GM12878 (cell line): ENCODE results near the gene DTWD2. TPM values are rescaled to one million over a fixed set of nuclear protein-coding genes. Genes with fewer than 3 reads are reported as not detected.

Experiments used
- BACH1 ChIP-seq: fragments of 450-650 bp; IDR thresholded peaks from 2 replicates; pipeline ENCODE4 v1.6.1; 2017; ENCODE audit warnings: mild to moderate bottlenecking, borderline replicate concordance
- BCL11A ChIP-seq: IDR thresholded peaks from 2 replicates; pipeline ENCODE4 v1.6.1; 2011; ENCODE audit warnings: low read depth, low read length
- BCL3 ChIP-seq: IDR thresholded peaks from 2 replicates; pipeline ENCODE4 v1.6.1; 2011; ENCODE audit warnings: borderline replicate concordance, low read depth, mild to moderate bottlenecking, moderate library complexity, low read length; ENCODE audit not compliant: insufficient read depth, poor library complexity, severe bottlenecking
- BHLHE40 ChIP-seq, 2 experiments: fragments of 450-650 bp in 1 of 2; IDR thresholded peaks; 2 replicates each; pipeline ENCODE4 v1.6.1; 2011 to 2017; ENCODE audit warnings: low read depth in 2 of 2, borderline replicate concordance in 1 of 2, improper control_type of control experiment in 1 of 2, low read length in 1 of 2, mild to moderate bottlenecking in 1 of 2
- CBX3 ChIP-seq: fragments of 200-600 bp; sonication (generic); IDR thresholded peaks from 2 replicates; pipeline ENCODE4 v1.6.1; 2016; ENCODE audit warnings: low read depth, borderline replicate concordance
- CEBPB ChIP-seq, 2 experiments: fragments of 150-350 bp in 1 of 2; IDR thresholded peaks; 2 replicates each; pipeline ENCODE4 v1.6.1; 2012 to 2014; ENCODE audit warnings: low read depth in 2 of 2, low read length in 2 of 2, borderline replicate concordance in 1 of 2, inconsistent platforms in 1 of 2
- CHD1 ChIP-seq: IDR thresholded peaks from 2 replicates; pipeline ENCODE4 v1.6.1; 2012; ENCODE audit warnings: low read depth, low read length, improper control_type of control experiment
- CREM ChIP-seq: IDR thresholded peaks from 2 replicates; pipeline ENCODE4 v1.6.1; 2014; ENCODE audit warnings: antibody characterized with exemption, low read depth
- DPF2 ChIP-seq: fragments of 450-650 bp; IDR thresholded peaks from 2 replicates; pipeline ENCODE4 v1.6.1; 2017; ENCODE audit warnings: mild to moderate bottlenecking
- E4F1 ChIP-seq: fragments of 450-650 bp; IDR thresholded peaks from 2 replicates; pipeline ENCODE4 v1.6.1; 2018; ENCODE audit warnings: borderline replicate concordance, mild to moderate bottlenecking; ENCODE audit not compliant: partially characterized antibody
- EZH2 ChIP-seq: IDR thresholded peaks from 2 replicates; pipeline ENCODE4 v1.6.1; 2012; ENCODE audit warnings: low read depth, mild to moderate bottlenecking, control low read depth, inconsistent platforms, low read length, borderline replicate concordance; ENCODE audit not compliant: control insufficient read depth
- FOXM1 ChIP-seq: IDR thresholded peaks from 2 replicates; pipeline ENCODE4 v1.6.1; 2012; ENCODE audit warnings: low read depth, mild to moderate bottlenecking, inconsistent platforms, low read length, moderate library complexity
- GABPA ChIP-seq: IDR thresholded peaks from 2 replicates; pipeline ENCODE4 v1.6.1; 2014; ENCODE audit warnings: antibody characterized with exemption, low read depth, mild to moderate bottlenecking, inconsistent platforms
- IRF4 ChIP-seq: IDR thresholded peaks from 2 replicates; pipeline ENCODE4 v1.6.1; 2011; ENCODE audit warnings: low read depth, low read length
- JUND ChIP-seq: IDR thresholded peaks from 2 replicates; pipeline ENCODE4 v1.6.1; 2012; ENCODE audit warnings: low read depth, mild to moderate bottlenecking, low read length, improper control_type of control experiment, moderate library complexity
- LARP7 ChIP-seq: fragments of 450-650 bp; IDR thresholded peaks from 2 replicates; pipeline ENCODE4 v1.6.1; 2017; ENCODE audit warnings: mild to moderate bottlenecking
- MYB ChIP-seq: fragments of 150-350 bp; IDR thresholded peaks from 2 replicates; pipeline ENCODE4 v1.6.1; 2014; ENCODE audit warnings: mild to moderate bottlenecking, low read depth, low read length, borderline replicate concordance
- NFIC ChIP-seq: IDR thresholded peaks from 2 replicates; pipeline ENCODE4 v1.6.1; 2012; ENCODE audit warnings: low read depth, mild to moderate bottlenecking, inconsistent platforms, low read length, moderate library complexity
- NFYB ChIP-seq: IDR thresholded peaks from 2 replicates; pipeline ENCODE4 v1.6.1; 2011; ENCODE audit warnings: low read depth, mild to moderate bottlenecking, low read length, improper control_type of control experiment, moderate library complexity; ENCODE audit not compliant: insufficient read depth
- NR2C2 ChIP-seq: IDR thresholded peaks from 2 replicates; pipeline ENCODE4 v1.6.1; 2011; ENCODE audit warnings: borderline replicate concordance, low read depth; ENCODE audit not compliant: control insufficient read depth, insufficient read length
- RAD21 ChIP-seq: IDR thresholded peaks from 2 replicates; pipeline ENCODE4 v1.6.1; 2011; ENCODE audit warnings: mild to moderate bottlenecking, low read depth, low read length, moderate library complexity; ENCODE audit not compliant: insufficient read depth
- RAD51 ChIP-seq: fragments of 450-650 bp; IDR thresholded peaks from 2 replicates; pipeline ENCODE4 v1.6.1; 2016; ENCODE audit warnings: moderate library complexity, mild to moderate bottlenecking, inconsistent platforms
- RCOR1 ChIP-seq: conservative IDR thresholded peaks from 2 replicates; pipeline ENCODE4 v1.6.1; 2012; ENCODE audit warnings: low read depth, low read length, improper control_type of control experiment
- TAF1 ChIP-seq: IDR thresholded peaks from 2 replicates; pipeline ENCODE4 v1.6.1; 2011; ENCODE audit warnings: mild to moderate bottlenecking, low read depth, low read length, borderline replicate concordance
- USF2 ChIP-seq: IDR thresholded peaks from 2 replicates; pipeline ENCODE4 v1.6.1; 2011; ENCODE audit warnings: low read depth, low read length, improper control_type of control experiment, borderline replicate concordance
- YY1 ChIP-seq: IDR thresholded peaks from 2 replicates; pipeline ENCODE4 v1.6.1; 2011; ENCODE audit warnings: low read depth, mild to moderate bottlenecking, low read length
- ZNF217 ChIP-seq: fragments of 450-650 bp; IDR thresholded peaks from 2 replicates; pipeline ENCODE4 v1.6.1; 2017; ENCODE audit warnings: antibody characterized with exemption, mild to moderate bottlenecking
- polyA plus RNA-seq, 11 experiments: library from polyadenylated mRNA; depleted of rRNA in 4 of 11; unstranded in 6 of 11; stranded (reverse) in 5 of 11; fragments of >200 nt; fragmentation: Nextera tagmentation in 4 of 11; fragmentation: Illumina TruSeq in 1 of 11; extraction: Ambion mirVana in 4 of 11; extraction: Trizol in 1 of 11; gene quantifications; 1 replicate in 1 of 11; 2 replicates in 10 of 11; pipeline versions ENCODE4 v1.2.1 to v1.2.3, GENCODE V29; 2011 to 2016; ENCODE audit warnings: inconsistent platforms in 2 of 11, missing spikeins in 2 of 11, low read depth in 1 of 11
- total RNA-seq, 4 experiments: library from RNA; depleted of rRNA in 3 of 4; stranded (reverse); fragments of >200 nt in 3 of 4; fragmentation: Illumina TruSeq in 1 of 4; extraction: Trizol in 1 of 4; gene quantifications; 2 replicates each; pipeline versions ENCODE4 v1.2.1 to v1.2.3, GENCODE V29; 2013 to 2021

Gene DTWD2
- total and polyA plus RNA-seq, 10 of the 15 experiments (the other 5 are each of a cell fraction or from before 2014, with no cell fraction given) = 0.93 to 8.4 (median 5.1) TPM

DNA sequence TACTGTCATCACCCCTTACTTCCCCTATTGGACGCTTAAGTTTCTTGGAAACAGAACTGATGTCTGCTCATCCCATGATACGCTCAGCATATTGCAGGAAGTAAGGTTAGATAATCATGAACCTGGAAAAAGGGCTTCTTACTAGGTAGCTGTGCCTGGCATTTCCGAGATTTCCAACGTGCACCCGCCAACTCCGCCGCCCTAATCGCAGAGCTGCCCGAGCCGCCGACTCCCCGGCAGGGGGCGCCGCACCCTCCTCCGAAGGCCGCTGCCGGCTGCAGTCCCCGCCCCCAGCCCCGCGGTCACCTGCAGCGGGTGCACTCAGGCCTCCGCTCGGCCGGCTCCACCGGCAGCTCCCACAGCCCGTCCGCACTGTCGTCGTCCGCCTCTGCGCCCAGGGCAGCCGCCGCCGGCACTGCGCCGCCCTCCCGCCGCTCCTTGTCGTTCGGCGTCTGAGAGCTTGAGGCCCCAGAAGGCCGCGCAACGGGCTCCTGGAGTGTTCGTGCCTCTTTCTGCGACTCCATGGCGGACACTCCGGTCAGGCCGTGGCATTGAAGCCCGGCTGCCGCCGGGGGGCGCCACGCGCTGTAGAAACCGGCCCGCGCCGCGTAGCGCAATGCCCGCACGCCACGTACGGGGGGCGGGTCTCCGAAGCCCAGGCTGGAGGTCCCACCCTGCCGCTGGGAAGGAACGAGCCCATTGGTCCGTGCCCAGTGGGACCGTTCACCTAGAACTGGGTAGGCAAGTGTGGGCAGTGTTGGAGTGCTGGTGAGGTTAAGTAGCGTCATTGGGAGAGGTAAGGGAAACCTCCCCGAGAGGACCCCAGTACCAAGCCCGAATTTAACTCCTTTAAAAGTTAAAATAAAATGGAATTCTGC, at the start of gene DTWD2 (continued):
- TF ChIP-seq LARP7 (peak; percentile 98), YY1 (peak; percentile 95), CEBPB (IDR thresholded peaks at IDR 0.05; ENCODE audit: borderline replicate concordance in 1 of 2, low read depth in 2 of 2, low read length in 2 of 2) (no peak), BACH1 (peak; percentile 82), RAD21 (peak; percentile 86), RCOR1 (0 out of 2 replicates have a peak, but pooled peaks have one; percentile 45), BCL11A (no peak), FOXM1 (peak; percentile 53; the same call in 1 of the 2 replicates), DPF2 (peak; percentile 92), IRF4 (no peak), TAF1 (no peak), EZH2 (no peak), ZNF217 (peak; percentile 83; the same call in 1 of the 2 replicates), RAD51 (no peak), NFYB (peak; percentile 42; the same call in 1 of the 2 replicates), NFIC (no peak), USF2 (no peak), CREM (peak; percentile 70), E4F1 (no peak), CBX3 (no peak), NR2C2 (no peak), MYB (no peak), BCL3 (no peak), JUND (no peak), GABPA (no peak), BHLHE40 (IDR thresholded peaks at IDR 0.05; ENCODE audit: borderline replicate concordance in 1 of 2, low read depth in 2 of 2, low read length in 1 of 2) (peak; percentile 87 to 97), CHD1 (no peak)
